Skin of body (tissue), 2 donors: ENCODE measurements around the gene ECI2. TPM values are rescaled to one million over a fixed set of nuclear protein-coding genes. Genes with fewer than 3 reads are reported as not detected.

Experiments
- DNase-seq: peaks from one replicate; lab custom pipeline; 2025; lab: John Stamatoyannopoulos, UW
- total RNA-seq: library from RNA; depleted of rRNA; stranded (reverse); fragments of >200 nt; gene quantifications from one replicate; pipeline ENCODE4 v1.2.3, GENCODE V29; 2014

The ECI2 gene, protein sequence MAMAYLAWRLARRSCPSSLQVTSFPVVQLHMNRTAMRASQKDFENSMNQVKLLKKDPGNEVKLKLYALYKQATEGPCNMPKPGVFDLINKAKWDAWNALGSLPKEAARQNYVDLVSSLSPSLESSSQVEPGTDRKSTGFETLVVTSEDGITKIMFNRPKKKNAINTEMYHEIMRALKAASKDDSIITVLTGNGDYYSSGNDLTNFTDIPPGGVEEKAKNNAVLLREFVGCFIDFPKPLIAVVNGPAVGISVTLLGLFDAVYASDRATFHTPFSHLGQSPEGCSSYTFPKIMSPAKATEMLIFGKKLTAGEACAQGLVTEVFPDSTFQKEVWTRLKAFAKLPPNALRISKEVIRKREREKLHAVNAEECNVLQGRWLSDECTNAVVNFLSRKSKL
- 53.9 TPM for total RNA-seq

- DNase-seq, result peak; percentile 48
Observed at GRCh38 chr6:4134841-4135664, at the start of gene ECI2. Gene ECI2, minus strand, starts transcription at chr6:4135575. Its CDS starts 15 bp downstream, at chr6:4135560.

DNA sequence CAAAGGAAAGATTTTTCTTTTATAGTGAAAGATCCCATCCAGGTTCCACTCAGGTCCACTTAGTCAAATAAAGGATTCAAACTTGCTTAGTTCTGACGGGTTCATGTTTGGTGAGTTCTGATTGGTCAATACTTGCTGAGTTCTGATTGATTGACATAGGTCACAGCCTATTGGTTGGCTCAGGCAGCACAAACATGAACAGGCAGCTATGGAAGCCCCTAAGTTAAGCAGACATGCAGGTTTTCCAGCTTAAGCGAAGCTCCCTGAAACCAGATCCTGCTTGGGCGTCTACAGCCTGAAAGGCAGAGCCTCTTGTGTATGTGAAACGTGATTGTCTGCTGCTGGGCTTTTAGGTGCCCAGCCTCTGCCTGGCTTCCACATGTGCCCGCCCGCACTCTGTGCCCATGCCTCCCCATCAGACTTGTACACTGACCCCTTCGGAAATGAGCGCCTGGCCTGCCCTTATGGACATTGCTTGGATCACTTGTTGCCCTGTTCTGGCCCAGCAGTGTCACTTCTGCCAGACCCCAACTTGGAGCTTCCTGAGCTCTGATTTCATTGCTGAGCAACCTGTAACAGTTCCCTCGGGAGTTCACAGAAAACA is 45.4 kb upstream of the ECI2 start:
- no peak for DNase-seq

DNA sequence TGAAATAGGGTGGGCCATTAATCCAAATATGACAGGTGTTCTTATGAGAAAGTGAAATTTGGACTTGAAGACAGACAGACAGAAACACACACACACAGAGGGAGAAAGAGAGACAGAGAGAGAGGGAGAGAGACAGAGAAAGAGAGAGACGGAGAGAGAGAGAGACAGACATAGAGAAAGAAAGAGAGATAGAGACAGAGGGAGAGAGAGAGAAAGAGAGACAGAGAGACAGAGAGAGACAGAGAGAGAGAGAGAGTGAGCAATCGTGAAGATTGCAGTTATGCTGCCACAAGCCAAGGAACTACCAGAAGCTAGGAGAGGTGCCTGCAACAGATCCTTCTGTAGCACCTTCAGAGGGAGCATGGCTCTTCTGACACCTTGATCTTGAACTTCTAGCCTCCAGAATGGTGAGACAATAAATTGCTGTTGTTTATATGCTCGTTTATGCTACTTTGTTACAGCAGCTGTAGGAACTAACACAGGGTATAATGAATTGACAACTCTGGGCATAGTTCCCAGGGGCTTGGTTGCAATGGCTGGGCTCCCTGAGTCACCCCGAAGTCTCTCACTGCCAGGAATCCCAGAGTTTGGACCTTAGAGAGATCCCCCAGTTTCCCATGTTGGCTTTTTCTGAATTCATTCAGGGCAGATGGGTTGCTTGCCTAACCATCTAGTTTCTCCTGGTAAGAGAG is 44.7 kb upstream of the ECI2 start:
- DNase-seq, result no peak

GRCh38 chr6:4178737-4179333 is 43.5 kb upstream of the ECI2 start:
- no peak for DNase-seq

DNA sequence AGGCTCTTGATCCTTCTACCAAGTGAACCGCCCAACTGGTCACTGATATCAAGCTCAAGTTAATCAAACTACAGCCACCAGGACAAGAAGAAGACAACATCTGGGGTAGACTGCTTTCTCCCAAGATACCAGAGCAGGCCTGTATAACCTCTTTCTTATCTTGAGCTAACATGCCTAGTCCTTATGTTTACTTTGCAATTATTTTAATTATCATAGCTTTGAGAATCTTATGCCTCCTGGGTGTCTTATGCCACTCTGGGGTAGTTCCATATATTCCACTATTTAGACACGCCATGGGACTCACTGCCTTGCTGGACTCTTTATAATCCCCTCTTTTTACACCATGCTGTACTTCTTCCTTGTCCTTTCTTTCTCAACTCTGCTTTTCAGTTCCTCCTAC is 41.5 kb upstream of the ECI2 start:
- DNase-seq, result no peak

DNA sequence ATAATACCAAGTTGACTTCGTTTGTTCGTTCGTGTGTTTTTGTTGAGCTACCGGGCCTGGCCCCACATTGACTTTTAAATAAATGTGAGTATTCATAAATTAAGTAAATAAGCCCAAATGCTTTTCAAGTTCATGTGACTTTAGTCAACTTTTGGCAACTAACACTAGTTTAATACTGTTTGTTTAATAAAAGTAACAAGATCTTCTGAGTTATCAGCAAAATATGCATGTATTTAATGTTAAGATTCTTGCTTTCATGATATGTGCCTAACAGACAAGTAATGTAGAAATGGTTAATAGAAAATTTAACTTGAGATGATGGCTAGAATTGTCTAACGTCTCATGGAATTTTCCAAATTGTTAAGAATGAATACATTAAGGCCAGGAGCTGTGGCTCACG is 38.7 kb upstream of the ECI2 start:
- DNase-seq, result no peak

- DNase-seq, result no peak
Observed at GRCh38 chr6:4172368-4172767, 37.0 kb upstream of the ECI2 start.

GRCh38 chr6:4170297-4170696 is 34.9 kb upstream of the ECI2 start:
- DNase-seq, result no peak

DNA sequence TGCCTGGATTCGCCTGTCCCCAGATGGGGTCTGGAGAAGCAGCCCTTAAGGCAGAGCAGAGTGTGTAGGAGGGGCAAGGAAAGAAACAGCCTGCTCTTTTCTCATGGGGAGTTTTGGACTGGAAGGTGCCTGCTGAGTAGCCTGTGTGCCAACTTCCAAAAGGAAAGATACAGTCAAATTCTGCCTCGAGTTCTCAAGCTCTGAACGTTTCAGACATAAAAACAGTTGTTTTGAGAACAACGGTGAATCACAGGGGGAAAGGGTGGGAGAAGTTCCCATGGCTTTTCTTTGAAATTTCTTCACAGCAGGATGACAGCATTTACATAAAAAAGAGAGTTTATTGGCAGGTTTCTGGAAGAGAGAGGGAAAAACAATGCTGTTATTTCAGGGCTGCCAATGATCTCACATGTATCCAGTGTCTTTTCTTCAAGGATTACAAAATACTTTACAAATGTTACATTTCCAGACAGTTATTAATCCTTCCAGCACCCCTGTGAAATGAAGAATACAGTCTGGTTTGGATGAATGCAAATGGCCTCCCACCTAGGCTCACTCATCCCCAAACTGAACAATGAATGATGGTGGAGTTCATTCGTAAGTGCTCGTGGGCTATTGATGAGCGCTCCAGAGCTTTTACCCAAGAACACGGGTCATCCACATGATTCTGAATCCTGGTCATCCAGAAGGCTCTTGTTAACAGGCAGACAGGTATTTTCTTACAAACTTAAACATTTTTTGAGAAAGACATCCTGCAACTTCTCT is 33.8 kb upstream of the ECI2 start:
- no peak for DNase-seq

DNA sequence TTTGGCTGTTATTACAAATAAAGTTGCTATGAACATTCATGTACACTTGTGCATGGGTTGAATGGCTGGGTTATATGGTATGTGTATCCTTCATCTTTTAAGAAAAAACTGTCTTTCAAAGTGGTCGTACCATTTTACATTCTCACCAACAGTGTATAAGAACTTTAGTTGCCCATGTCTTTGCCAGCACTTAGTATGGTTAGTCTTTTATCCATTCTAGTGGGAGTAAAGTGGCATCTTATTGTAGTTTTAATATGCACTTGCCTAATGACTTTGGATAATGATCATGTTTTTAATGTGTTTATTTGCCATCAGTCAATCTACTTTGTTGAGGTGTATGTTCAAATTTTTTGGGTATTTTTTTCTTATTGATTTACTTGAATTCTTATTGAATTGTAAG is 32.5 kb upstream of the ECI2 start:
- no peak for DNase-seq

GRCh38 chr6:4167123-4167522 is 31.7 kb upstream of the ECI2 start:
- DNase-seq, result no peak

- DNase-seq, result no peak
Observed at GRCh38 chr6:4164456-4164855, 29.1 kb upstream of the ECI2 start.

DNA sequence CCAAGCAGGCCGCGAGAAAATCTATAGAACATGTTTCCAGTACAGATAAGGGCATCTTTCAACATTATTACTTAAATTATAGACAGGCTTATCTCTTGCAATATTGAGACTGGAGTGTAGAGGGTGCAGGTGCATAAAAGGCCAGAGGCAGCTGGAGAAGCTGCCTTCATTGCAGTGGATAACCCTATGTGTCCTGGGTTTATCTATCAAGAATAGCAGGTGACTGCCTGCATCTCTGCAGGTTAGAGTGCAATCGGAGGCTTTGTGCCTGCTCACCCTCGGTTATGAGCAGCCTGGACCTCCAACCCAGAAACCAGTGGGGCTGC is 28.7 kb upstream of the ECI2 start:
- DNase-seq, result no peak

DNA sequence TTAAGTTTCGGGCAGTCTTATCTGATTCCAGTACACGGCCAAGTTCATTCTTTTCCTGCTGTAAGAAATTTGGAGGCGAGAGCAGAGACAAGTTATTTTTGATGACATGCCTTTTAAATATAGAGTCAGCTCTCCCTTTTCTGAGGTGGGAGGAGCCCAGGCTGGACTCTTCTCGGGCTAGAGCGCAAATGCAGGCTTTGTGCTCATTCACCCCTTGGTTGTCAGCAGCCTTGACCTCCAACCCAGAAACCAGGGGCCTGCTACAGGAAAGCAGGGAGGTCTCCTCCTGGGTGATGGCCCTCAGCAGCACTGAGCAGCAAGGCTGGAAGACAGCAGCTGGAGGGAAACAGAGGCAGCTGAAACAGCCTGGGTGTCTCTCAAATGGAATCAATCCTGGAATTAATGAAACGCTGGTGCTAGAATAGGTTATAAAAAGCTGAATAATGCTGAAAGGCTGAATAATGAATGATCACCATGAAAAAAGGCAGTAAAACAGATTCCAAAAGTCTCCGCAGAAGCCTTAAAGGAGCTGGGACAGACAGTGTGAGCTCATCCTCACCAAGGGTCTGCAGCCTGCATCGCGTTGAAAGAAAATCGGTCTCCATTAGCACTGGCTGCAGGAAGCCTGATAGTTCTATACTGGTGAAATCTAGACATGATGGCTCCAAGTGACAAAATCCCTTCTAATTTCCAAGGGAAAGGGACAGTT is 28.2 kb upstream of the ECI2 start:
- DNase-seq, result no peak

DNA sequence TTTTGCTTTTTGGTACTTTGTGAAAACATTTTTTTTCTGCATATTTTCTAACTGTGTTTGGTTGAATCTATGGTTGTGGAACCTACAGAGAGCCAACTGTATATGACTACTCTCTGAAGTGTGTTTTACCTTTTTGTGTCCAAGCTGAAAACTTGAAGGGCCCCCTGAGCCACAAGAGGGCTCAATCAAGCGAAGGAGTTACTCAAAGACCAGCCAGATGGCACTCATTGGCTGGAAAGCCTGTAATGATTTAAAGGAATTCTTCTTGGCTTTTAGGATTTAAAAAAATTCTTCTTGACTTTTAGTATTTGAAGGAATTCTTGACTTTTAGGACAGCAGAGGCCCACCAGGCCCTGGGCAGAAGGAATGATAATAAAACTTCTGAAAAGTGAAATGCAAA is 27.0 kb upstream of the ECI2 start:
- DNase-seq, result no peak

DNA sequence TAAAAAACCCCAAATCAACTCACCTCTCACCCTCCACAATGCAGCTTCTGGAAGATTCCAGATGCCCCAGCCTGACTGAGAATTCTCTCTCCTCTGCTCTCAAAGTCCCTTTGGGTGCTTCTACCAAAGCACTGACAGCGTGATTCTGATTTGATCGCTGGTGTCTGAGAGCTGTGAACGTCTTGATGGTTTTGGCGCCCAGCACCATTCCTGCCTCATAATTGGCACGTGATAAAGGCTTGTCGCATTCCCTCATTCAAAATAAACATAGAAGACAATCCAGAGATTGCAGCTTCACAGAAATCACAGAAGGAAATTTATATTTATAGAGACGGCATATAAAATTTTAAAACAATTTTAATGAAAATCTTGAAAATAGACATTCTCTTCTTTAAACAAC is 24.1 kb upstream of the ECI2 start:
- DNase-seq, result no peak

DNA sequence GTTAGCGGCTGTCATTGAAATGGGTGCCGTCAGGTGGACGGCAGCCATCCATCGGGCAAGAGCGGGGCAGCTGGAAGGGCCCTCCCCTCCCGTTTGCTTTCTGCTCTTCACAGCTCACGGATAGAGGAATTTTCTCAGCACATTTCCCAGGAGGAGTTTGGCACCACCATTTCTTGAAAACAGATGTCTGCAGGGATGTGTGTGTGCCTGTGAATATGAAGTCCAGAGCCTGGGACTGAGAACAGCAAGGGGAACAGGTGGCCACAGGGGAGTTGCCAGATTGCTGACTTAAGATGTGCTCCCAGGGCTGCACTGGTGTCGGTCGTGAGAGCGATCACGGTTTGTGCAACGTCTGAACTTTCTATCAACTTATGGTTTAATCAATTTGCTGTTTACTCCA is 22.1 kb upstream of the ECI2 start:
- DNase-seq, result no peak

- DNase-seq, result peak; percentile 65
Observed at GRCh38 chr6:4155848-4156466, 20.6 kb upstream of the ECI2 start.

GRCh38 chr6:4153514-4153985 is 18.2 kb upstream of the ECI2 start:
- no peak for DNase-seq

GRCh38 chr6:4145083-4145482 is 9.7 kb upstream of the ECI2 start:
- DNase-seq, result no peak
